HEK293T (cell line): Measurements from ENCODE around the gene RAPGEF1.

Experiments used
- BHLHE40 ChIP-seq: fragments of 450-650 bp; IDR thresholded peaks from 2 replicates; pipeline ENCODE4 v1.6.1; 2016; ENCODE audit warnings: mild to moderate bottlenecking, moderate library complexity, borderline replicate concordance
- ELF4 ChIP-seq: fragments of 450-650 bp; IDR thresholded peaks from 2 replicates; pipeline ENCODE4 v1.6.1; 2017; ENCODE audit warnings: antibody characterized with exemption
- TF ChIP-seq, protein P1 (sequence below): fragments of 450-650 bp; IDR thresholded peaks from 2 replicates; pipeline ENCODE4 v1.6.1; 2016

DNA sequence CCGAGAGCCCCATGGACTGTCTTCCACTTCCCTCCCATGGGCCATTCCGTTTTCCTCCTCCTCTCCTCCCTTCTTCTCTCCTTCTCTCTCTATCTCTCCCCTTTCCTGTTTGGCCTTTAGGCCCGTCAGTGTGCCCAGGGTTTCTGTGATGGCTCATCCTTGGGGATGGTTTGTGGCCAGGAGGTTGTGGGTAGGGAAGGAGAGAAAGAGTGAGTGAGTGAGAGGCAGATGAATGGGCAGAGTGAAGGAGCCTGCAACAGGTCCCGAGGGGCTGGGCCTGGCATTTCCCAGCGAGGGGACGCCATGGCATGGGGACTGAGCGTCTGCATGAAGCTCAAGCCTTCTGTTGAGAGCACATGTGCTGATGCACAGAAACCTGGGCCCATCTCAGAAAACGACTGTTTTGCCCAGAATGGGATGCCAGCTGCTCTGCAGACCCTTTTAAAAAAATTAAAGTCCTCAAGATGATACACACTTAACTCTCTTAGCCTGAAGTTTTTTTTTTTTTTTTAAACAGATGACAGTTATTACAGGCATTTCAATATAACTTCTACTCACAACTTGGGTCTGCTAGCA is 125.4 kb downstream of the RAPGEF1 start:
- TF ChIP-seq, protein P1, sequence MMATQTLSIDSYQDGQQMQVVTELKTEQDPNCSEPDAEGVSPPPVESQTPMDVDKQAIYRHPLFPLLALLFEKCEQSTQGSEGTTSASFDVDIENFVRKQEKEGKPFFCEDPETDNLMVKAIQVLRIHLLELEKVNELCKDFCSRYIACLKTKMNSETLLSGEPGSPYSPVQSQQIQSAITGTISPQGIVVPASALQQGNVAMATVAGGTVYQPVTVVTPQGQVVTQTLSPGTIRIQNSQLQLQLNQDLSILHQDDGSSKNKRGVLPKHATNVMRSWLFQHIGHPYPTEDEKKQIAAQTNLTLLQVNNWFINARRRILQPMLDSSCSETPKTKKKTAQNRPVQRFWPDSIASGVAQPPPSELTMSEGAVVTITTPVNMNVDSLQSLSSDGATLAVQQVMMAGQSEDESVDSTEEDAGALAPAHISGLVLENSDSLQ = no peak
- TF ChIP-seq BHLHE40 (no peak), ELF4 (no peak)
